HCT116 (cell line): Measurements from ENCODE around the gene PHOSPHO1. TPM values are rescaled to one million over a fixed set of nuclear protein-coding genes. Genes with fewer than 3 reads are reported as not detected.

Experiments
- ATAC-seq: fragments of 200-7000 bp; cut with Tn5 transposase; 2 replicates; pipeline ENCODE4 v1.9.1; 2020; ENCODE audit warnings: mild to moderate bottlenecking, moderate library complexity
- BruUV-seq: library from RNA; stranded (reverse); fragments of 400-500 nt; replicated peaks from 2 replicates; lab custom pipeline; 2021; lab: Mats Ljungman, UMichigan
- CTCF ChIA-PET: fragments of 300-600 bp; sonication (Branson Sonifier 250); formaldehyde crosslinking; loops from one replicate; lab custom pipeline; 2021; ENCODE audit warnings: antibody characterized with exemption; lab: Charles Lee
- POLR2A ChIA-PET: fragments of 300-600, 350-600 bp; sonication (Branson Sonifier 250); formaldehyde crosslinking; loops from one replicate; lab custom pipeline; 2021; ENCODE audit warnings: antibody characterized with exemption; lab: Charles Lee
- RAD21 ChIA-PET, 2 experiments: fragments of 300-600 bp; sonication (Branson Sonifier 250); formaldehyde crosslinking; loops; one replicate each; lab custom pipeline; 2023; ENCODE audit warnings: low total read pairs in 2 of 2; ENCODE audit not compliant: uncharacterized antibody in 2 of 2, unreplicated experiment in 2 of 2, low non-redundant PET in 1 of 2; lab: Charles Lee
- DNase-seq: peaks from one replicate; pipeline ENCODE4 v3.0.0-alpha.2; 2010; ENCODE audit warnings: low read depth, low spot score
- H2AFZ ChIP-seq: fragments of 200-600 bp; shearing (Covaris generic), sonication (generic); 2 replicates; pipeline ENCODE4 v1.6.1; 2017; ENCODE audit warnings: low read depth, mixed run types, mixed read lengths, antibody characterized with exemption, low read length; ENCODE audit not compliant: poor library complexity, severe bottlenecking
- H3K27ac ChIP-seq: 2 replicates; pipeline ENCODE4 v1.5.1; 2012; ENCODE audit warnings: low read depth, low read length
- H3K27me3 ChIP-seq: fragments of 200-600 bp; sonication (generic); 2 replicates; pipeline ENCODE4 v1.6.1; 2016; ENCODE audit warnings: mixed run types, low read length, mixed read lengths; ENCODE audit not compliant: insufficient read depth
- H3K36me3 ChIP-seq, 2 experiments: fragments of 200-500 bp in 1 of 2; fragments of 200-600 bp in 1 of 2; sonication (Bioruptor generic) in 1 of 2; sonication (generic) in 1 of 2; 2 replicates each; pipeline versions ENCODE4 v1.5.1 to v1.6.1; 2014 to 2016; ENCODE audit warnings: low read length in 2 of 2, inconsistent platforms in 1 of 2, mixed read lengths in 1 of 2, mixed run types in 1 of 2; ENCODE audit not compliant: insufficient read depth in 2 of 2, control insufficient read depth in 1 of 2
- H3K4me1 ChIP-seq, 2 experiments: fragments of 200-600 bp in 1 of 2; sonication (generic) in 1 of 2; 2 replicates each; pipeline versions ENCODE4 v1.5.1 to v1.6.1; 2012 to 2017; ENCODE audit warnings: low read length in 2 of 2, inconsistent platforms in 1 of 2, mild to moderate bottlenecking in 1 of 2, mixed read lengths in 1 of 2, mixed run types in 1 of 2, moderate library complexity in 1 of 2; ENCODE audit not compliant: insufficient read depth in 2 of 2, control insufficient read depth in 1 of 2
- H3K4me2 ChIP-seq: fragments of 200-600 bp; sonication (generic); 2 replicates; pipeline ENCODE4 v1.6.1; 2017; ENCODE audit warnings: mixed run types, low read length, mixed read lengths
- H3K4me3 ChIP-seq, 2 experiments: fragments of 200-600 bp in 1 of 2; sonication (generic) in 1 of 2; replicated peaks in 1 of 2; 2 replicates each; pipeline ENCODE4 v1.5.1; 2011 to 2016; ENCODE audit warnings: low read length in 2 of 2, control low read depth in 1 of 2, low read depth in 1 of 2, mild to moderate bottlenecking in 1 of 2, mixed read lengths in 1 of 2, mixed run types in 1 of 2
- H3K79me2 ChIP-seq: fragments of 200-600 bp; sonication (generic); 2 replicates; pipeline ENCODE4 v1.6.1; 2017; ENCODE audit warnings: mild to moderate bottlenecking, mixed run types, low read length, moderate library complexity, mixed read lengths; ENCODE audit not compliant: insufficient read depth
- H3K9ac ChIP-seq: fragments of 200-600 bp; sonication (generic); 2 replicates; pipeline ENCODE4 v1.6.1; 2016; ENCODE audit warnings: low read length, mixed read lengths
- H3K9me2 ChIP-seq: fragments of 200-600 bp; sonication (generic), shearing (Covaris generic); 2 replicates; pipeline ENCODE4 v1.6.1; 2017; ENCODE audit warnings: mixed run types, mild to moderate bottlenecking, moderate library complexity; ENCODE audit not compliant: insufficient read depth
- H3K9me3 ChIP-seq, 2 experiments: fragments of 200-500 bp in 1 of 2; fragments of 200-600 bp in 1 of 2; sonication (Bioruptor generic) in 1 of 2; sonication (generic) in 1 of 2; 2 replicates each; pipeline ENCODE4 v1.6.1; 2014 to 2017; ENCODE audit warnings: low read length in 2 of 2, mixed read lengths in 2 of 2, inconsistent platforms in 1 of 2, low read depth in 1 of 2, mild to moderate bottlenecking in 1 of 2, mixed run types in 1 of 2, moderate library complexity in 1 of 2; ENCODE audit not compliant: control insufficient read depth in 1 of 2, insufficient read depth in 1 of 2
- H4K20me1 ChIP-seq: fragments of 200-600 bp; sonication (generic), shearing (Covaris generic); 2 replicates; pipeline ENCODE4 v1.6.1; 2017; ENCODE audit warnings: mixed run types, mild to moderate bottlenecking, moderate library complexity; ENCODE audit not compliant: insufficient read depth
- JUND ChIP-seq: IDR thresholded peaks from 2 replicates; pipeline ENCODE4 v1.6.1; 2012
- POLR2AphosphoS5 ChIP-seq: IDR thresholded peaks from 2 replicates; pipeline ENCODE4 v1.6.1; 2011; ENCODE audit warnings: mild to moderate bottlenecking, low read depth, low read length, moderate library complexity
- SP1 ChIP-seq: IDR thresholded peaks from 2 replicates; pipeline ENCODE4 v1.6.1; 2012; ENCODE audit warnings: low read depth
- SRF ChIP-seq: IDR thresholded peaks from 2 replicates; pipeline ENCODE4 v1.6.1; 2012; ENCODE audit warnings: low read depth
- ZBTB33 ChIP-seq: IDR thresholded peaks from 2 replicates; pipeline ENCODE4 v1.6.1; 2011; ENCODE audit warnings: mild to moderate bottlenecking, low read length, moderate library complexity; ENCODE audit not compliant: insufficient replicate concordance; ENCODE audit errors: extremely low read depth
- intact Hi-C: fragments of 100-400 bp; cut with micrococcal nuclease; formaldehyde crosslinking; loops from 2 replicates; pipeline ENCODE4 v1.10.0; 2022
- total RNA-seq: library from RNA; stranded (reverse); gene quantifications from one replicate; pipeline ENCODE4 v1.2.1, GENCODE V29; 2021; ENCODE audit not compliant: unreplicated experiment
- TF ChIP-seq, protein P1 (sequence below), 3 experiments: fragments of 200-600 bp in 1 of 3; sonication (generic) in 1 of 3; IDR thresholded peaks in 2 of 3; conservative IDR thresholded peaks in 1 of 3; 2 replicates each; pipeline ENCODE4 v1.5.1; 2012 to 2017; ENCODE audit warnings: low read depth in 2 of 3, low read length in 2 of 3, antibody characterized with exemption in 1 of 3, borderline replicate concordance in 1 of 3, control low read depth in 1 of 3, mild to moderate bottlenecking in 1 of 3, mixed read lengths in 1 of 3, mixed run types in 1 of 3, moderate library complexity in 1 of 3; ENCODE audit not compliant: insufficient read depth in 1 of 3

PHOSPHO1 gene
- total RNA-seq, 1 experiment from 2014 or later = 3.0 TPM

- TF ChIP-seq, protein P1, sequence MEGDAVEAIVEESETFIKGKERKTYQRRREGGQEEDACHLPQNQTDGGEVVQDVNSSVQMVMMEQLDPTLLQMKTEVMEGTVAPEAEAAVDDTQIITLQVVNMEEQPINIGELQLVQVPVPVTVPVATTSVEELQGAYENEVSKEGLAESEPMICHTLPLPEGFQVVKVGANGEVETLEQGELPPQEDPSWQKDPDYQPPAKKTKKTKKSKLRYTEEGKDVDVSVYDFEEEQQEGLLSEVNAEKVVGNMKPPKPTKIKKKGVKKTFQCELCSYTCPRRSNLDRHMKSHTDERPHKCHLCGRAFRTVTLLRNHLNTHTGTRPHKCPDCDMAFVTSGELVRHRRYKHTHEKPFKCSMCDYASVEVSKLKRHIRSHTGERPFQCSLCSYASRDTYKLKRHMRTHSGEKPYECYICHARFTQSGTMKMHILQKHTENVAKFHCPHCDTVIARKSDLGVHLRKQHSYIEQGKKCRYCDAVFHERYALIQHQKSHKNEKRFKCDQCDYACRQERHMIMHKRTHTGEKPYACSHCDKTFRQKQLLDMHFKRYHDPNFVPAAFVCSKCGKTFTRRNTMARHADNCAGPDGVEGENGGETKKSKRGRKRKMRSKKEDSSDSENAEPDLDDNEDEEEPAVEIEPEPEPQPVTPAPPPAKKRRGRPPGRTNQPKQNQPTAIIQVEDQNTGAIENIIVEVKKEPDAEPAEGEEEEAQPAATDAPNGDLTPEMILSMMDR (IDR thresholded peaks at IDR 0.05 in 2 of 3, conservative IDR thresholded peaks at IDR 0.05 in 1 of 3; ENCODE audit: borderline replicate concordance in 1 of 3, insufficient read depth in 1 of 3, low read depth in 2 of 3, low read length in 2 of 3) = no peak
- TF ChIP-seq ZBTB33 (no peak), POLR2AphosphoS5 (no peak), SP1 (no peak), JUND (no peak), SRF (no peak)
- H2AFZ ChIP-seq = no peak overlapping the region
- ChIA-PET CTCF (interaction anchor here (1.5 kb wide), 1 partner anchor 24 kb away, joined by 3 read pairs; no protein-coding TSS in a partner anchor), RAD21 (no interaction called here), POLR2A (no interaction called here)
- H3K9ac ChIP-seq = no peak overlapping the region
- H4K20me1 ChIP-seq = no peaks in the 10 kb centered on the region
- no peak for DNase-seq
- peaks cover 0 to under 1% of the 10 kb centered on the region in 2 experiments; a peak in 1 of 4 replicates for H3K4me1 ChIP-seq
- H3K4me3 ChIP-seq = no peak overlapping the region
- H3K27me3 ChIP-seq = peaks cover 4% of the 10 kb centered on the region; the same call in 1 of the 2 replicates
- H3K9me3 ChIP-seq = no peaks in the 10 kb centered on the region
- no peak overlapping the region for H3K27ac ChIP-seq
- no peaks in the 10 kb centered on the region for H3K79me2 ChIP-seq
- H3K4me2 ChIP-seq = no peak overlapping the region
- no peaks in the 10 kb centered on the region for H3K36me3 ChIP-seq
- no peaks in the 10 kb centered on the region; the same call in 1 of the 2 replicates for H3K9me2 ChIP-seq
- BruUV-seq = no TSS peak
- ATAC-seq = no peak
- intact Hi-C loops = no loop called here
Observed at GRCh38 chr17:49203796-49204195, 26.8 kb downstream of the PHOSPHO1 start.
